GM21515 (cell line): Measurements from ENCODE around the gene CNIH1.
"Not testable (repeated sequence)": the region's sequence is repeated elsewhere in the genome, so short reads cannot be mapped to it uniquely, and the experiment has no call there.

Experiments used
- ATAC-seq: cut with Tn5 transposase; IDR thresholded peaks from one replicate; pipeline ENCODE4 v1.9.1; 2021; ENCODE audit not compliant: unreplicated experiment

The CNIH1 gene

GRCh38 chr14:54392131-54392859, 48.9 kb downstream of the CNIH1 start:
- no peak for ATAC-seq

GRCh38 chr14:54387328-54387727, 53.8 kb downstream of the CNIH1 start:
- no peak for ATAC-seq

GRCh38 chr14:54385556-54385955, 55.6 kb downstream of the CNIH1 start:
- ATAC-seq: no peak

GRCh38 chr14:54383835-54384234, 57.3 kb downstream of the CNIH1 start:
- ATAC-seq: no peak

- ATAC-seq: no peak
Measured at GRCh38 chr14:54381821-54382220, 59.4 kb downstream of the CNIH1 start.

GRCh38 chr14:54380558-54380957, 60.6 kb downstream of the CNIH1 start:
- ATAC-seq: not testable (repeated sequence)

- not testable (repeated sequence) for ATAC-seq
Measured at GRCh38 chr14:54378893-54379292, 62.3 kb downstream of the CNIH1 start.

GRCh38 chr14:54377501-54377900, 63.7 kb downstream of the CNIH1 start:
- no peak for ATAC-seq

GRCh38 chr14:54374117-54374884, 66.9 kb downstream of the CNIH1 start:
- no peak for ATAC-seq
